ENCODE results near the gene BHLHE41.
A peak's percentile ranks its signal among the peaks of the same experiment; 100 is the strongest.

Gene BHLHE41

GRCh38 chr12:26158078-26158764 is 33.4 kb upstream of the BHLHE41 start:
- TF ChIP-seq CTCF (IDR thresholded peaks at IDR 0.05; ENCODE audit: extremely low read depth, missing control alignments): no peak
- peak; percentile 13 for DNase-seq (ENCODE audit: low spot score)

- no peak for DNase-seq (ENCODE audit: low spot score)
- no peak for TF ChIP-seq CTCF (IDR thresholded peaks at IDR 0.05; ENCODE audit: extremely low read depth, missing control alignments)
Observed at GRCh38 chr12:26157001-26157400, 32.2 kb upstream of the BHLHE41 start.

GRCh38 chr12:26156201-26156871 is 31.5 kb upstream of the BHLHE41 start:
- no peak for TF ChIP-seq CTCF (IDR thresholded peaks at IDR 0.05; ENCODE audit: extremely low read depth, missing control alignments)
- DNase-seq (ENCODE audit: low spot score): peak; percentile 73

GRCh38 chr12:26153421-26154154 is 28.8 kb upstream of the BHLHE41 start:
- TF ChIP-seq CTCF (IDR thresholded peaks at IDR 0.05; ENCODE audit: extremely low read depth, missing control alignments): no peak
- no peak for DNase-seq (ENCODE audit: low spot score)

- no peak for DNase-seq (ENCODE audit: low spot score)
- TF ChIP-seq CTCF (IDR thresholded peaks at IDR 0.05; ENCODE audit: extremely low read depth, missing control alignments): no peak
Observed at GRCh38 chr12:26152507-26153102, 27.8 kb upstream of the BHLHE41 start.

GRCh38 chr12:26150736-26151450 is 26.1 kb upstream of the BHLHE41 start:
- no peak for TF ChIP-seq CTCF (IDR thresholded peaks at IDR 0.05; ENCODE audit: extremely low read depth, missing control alignments)
- DNase-seq (ENCODE audit: low spot score): no peak
